KMS-11 (cell line): ENCODE measurements around the gene UBE2E3.

Experiments used
- H2AFZ ChIP-seq: fragments of 200-600 bp; sonication (generic); 2 replicates; pipeline ENCODE4 v1.6.1; 2016; ENCODE audit warnings: antibody characterized with exemption, mixed run types, low read depth
- H3K27ac ChIP-seq: fragments of 200-600 bp; sonication (generic); 2 replicates; pipeline ENCODE4 v1.6.1; 2016; ENCODE audit warnings: mild to moderate bottlenecking, mixed run types
- H3K27me3 ChIP-seq: fragments of 200-600 bp; sonication (generic); 2 replicates; pipeline ENCODE4 v1.6.1; 2017; ENCODE audit warnings: mild to moderate bottlenecking, low read depth, mixed run types, moderate library complexity; ENCODE audit not compliant: insufficient read depth
- H3K36me3 ChIP-seq: fragments of 200-600 bp; sonication (generic); 2 replicates; pipeline ENCODE4 v1.6.1; 2017; ENCODE audit warnings: mild to moderate bottlenecking, mixed run types; ENCODE audit not compliant: insufficient read depth
- H3K4me1 ChIP-seq: fragments of 200-600 bp; sonication (generic); 2 replicates; pipeline ENCODE4 v1.6.1; 2016; ENCODE audit warnings: mild to moderate bottlenecking, low read depth, mixed run types; ENCODE audit not compliant: poor library complexity, severe bottlenecking
- H3K4me2 ChIP-seq: fragments of 200-600 bp; sonication (generic); 2 replicates; pipeline ENCODE4 v1.7.0; 2016; ENCODE audit warnings: mild to moderate bottlenecking, mixed run types
- H3K4me3 ChIP-seq: fragments of 200-600 bp; sonication (generic); IDR thresholded peaks from 2 replicates; pipeline ENCODE4 v1.6.1; 2017; ENCODE audit warnings: low read depth, low read length, mixed read lengths; ENCODE audit not compliant: insufficient read depth
- H3K79me2 ChIP-seq: fragments of 200-600 bp; sonication (generic); 2 replicates; pipeline ENCODE4 v1.6.1; 2016; ENCODE audit warnings: low read depth, mixed run types; ENCODE audit not compliant: insufficient read depth
- H3K9ac ChIP-seq: fragments of 200-600 bp; sonication (generic); 2 replicates; pipeline ENCODE4 v1.6.1; 2016; ENCODE audit warnings: mild to moderate bottlenecking, mixed run types
- H4K20me1 ChIP-seq: fragments of 200-600 bp; sonication (generic); 2 replicates; pipeline ENCODE4 v1.6.1; 2016; ENCODE audit warnings: mild to moderate bottlenecking, mixed run types; ENCODE audit not compliant: insufficient read depth
- TF ChIP-seq, protein P1 (sequence below): fragments of 200-600 bp; sonication (generic); conservative IDR thresholded peaks from 2 replicates; pipeline ENCODE4 v1.6.1; 2017; ENCODE audit warnings: low read depth, mild to moderate bottlenecking, antibody characterized with exemption, low read length, moderate library complexity, mixed read lengths

The UBE2E3 gene

DNA sequence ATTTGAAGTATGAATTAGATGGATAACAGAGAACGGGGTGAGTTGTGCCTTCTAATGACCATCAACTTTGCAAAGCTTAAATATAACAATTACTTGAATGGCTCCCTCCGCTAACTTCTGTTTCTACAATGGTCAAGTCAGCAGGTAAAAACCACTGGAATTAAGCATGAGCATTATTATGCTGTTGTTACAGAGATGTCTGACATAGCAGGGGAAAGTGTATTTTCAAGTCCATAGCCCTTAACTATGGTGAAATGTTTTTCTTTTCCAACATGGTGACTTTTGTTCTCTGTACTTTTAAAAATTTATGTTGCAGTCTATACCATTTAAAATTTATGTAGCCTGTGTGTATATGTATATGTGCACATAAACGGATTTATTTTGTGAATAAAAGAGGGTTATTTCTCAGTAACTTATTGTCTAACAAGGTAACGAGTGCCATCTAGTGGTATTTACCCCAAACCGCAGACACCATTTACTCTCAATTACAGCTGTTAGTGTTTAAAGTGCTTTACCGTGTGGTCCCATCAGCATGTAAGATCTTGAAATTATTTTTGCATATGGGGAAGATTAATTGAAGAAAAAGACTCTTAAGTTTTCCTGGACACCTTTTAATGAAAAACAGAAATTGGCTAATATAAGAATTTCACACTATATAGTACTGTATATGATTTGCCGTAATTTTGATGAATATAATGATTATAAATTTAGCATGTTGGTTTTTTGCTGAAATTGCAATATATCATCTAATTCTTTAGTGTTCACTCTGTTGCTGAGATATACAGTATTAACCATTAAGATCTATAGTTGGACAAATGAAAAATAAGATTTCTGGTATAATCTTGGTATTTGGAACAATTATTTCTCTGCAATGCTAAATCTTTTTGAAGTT lies 78.2 kb downstream of the UBE2E3 start:
- H4K20me1 ChIP-seq, result no peaks in the 10 kb centered on the region
- no peaks in the 10 kb centered on the region for H3K27me3 ChIP-seq
- TF ChIP-seq, protein P1, sequence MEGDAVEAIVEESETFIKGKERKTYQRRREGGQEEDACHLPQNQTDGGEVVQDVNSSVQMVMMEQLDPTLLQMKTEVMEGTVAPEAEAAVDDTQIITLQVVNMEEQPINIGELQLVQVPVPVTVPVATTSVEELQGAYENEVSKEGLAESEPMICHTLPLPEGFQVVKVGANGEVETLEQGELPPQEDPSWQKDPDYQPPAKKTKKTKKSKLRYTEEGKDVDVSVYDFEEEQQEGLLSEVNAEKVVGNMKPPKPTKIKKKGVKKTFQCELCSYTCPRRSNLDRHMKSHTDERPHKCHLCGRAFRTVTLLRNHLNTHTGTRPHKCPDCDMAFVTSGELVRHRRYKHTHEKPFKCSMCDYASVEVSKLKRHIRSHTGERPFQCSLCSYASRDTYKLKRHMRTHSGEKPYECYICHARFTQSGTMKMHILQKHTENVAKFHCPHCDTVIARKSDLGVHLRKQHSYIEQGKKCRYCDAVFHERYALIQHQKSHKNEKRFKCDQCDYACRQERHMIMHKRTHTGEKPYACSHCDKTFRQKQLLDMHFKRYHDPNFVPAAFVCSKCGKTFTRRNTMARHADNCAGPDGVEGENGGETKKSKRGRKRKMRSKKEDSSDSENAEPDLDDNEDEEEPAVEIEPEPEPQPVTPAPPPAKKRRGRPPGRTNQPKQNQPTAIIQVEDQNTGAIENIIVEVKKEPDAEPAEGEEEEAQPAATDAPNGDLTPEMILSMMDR, result peak; percentile 92
- H3K36me3 ChIP-seq, result no peaks in the 10 kb centered on the region
- peaks cover 5% of the 10 kb centered on the region for H3K4me1 ChIP-seq
- H3K9ac ChIP-seq, result no peak overlapping the region
- H3K79me2 ChIP-seq, result peaks cover 14% of the 10 kb centered on the region; the same call in 1 of the 2 replicates
- no peak overlapping the region for H3K4me3 ChIP-seq
- no peak overlapping the region for H3K27ac ChIP-seq
- no peak overlapping the region for H2AFZ ChIP-seq
- H3K4me2 ChIP-seq, result no peak overlapping the region

DNA sequence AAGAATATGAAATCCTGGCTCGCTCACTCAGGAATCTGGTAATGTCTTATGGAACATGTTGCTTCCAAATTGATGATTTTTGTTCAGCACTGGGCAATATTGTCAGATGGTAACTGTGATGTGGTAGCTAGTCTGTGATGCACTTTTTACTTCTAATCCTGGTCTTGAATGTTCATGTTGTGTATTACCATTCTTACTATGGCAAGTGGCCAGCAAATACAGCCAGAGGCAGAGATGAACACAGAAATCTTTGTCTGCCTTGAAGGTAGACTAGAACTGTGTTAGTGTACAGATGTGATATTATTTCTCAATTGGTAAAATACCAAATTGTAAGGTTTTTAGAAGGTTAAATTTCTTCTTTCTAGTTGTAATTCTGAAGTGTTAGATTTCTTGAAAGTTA lies 83.3 kb downstream of the UBE2E3 start:
- Histone ChIP-seq H4K20me1 (no peaks in the 10 kb centered on the region), H3K4me3 (no peak overlapping the region), H3K4me1 (peaks cover 6% of the 10 kb centered on the region), H2AFZ (no peak overlapping the region), H3K27ac (no peak overlapping the region), H3K79me2 (no peaks in the 10 kb centered on the region), H3K9ac (no peak overlapping the region), H3K36me3 (no peaks in the 10 kb centered on the region), H3K27me3 (no peaks in the 10 kb centered on the region), H3K4me2 (no peak overlapping the region)
- TF ChIP-seq, protein P1, result no peak

DNA sequence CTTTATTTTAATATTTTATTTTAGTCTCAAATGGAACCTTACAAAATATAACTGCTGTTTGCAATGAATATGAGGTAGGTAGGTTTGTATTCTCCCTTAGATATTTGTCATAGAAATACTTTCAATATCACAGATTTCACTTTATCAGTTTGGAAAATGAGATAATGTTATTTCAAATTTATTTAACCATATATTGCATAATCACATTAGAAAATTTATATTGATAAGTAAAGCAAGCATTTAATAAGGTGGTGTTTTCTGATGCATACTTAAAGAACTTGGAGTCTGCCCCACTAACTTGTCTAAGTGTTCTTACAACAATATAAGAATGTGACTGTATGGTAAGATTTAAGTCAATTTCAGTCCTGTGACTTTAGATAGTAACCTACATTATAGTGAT lies 85.1 kb downstream of the UBE2E3 start:
- no peaks in the 10 kb centered on the region for H4K20me1 ChIP-seq
- no peak overlapping the region for H3K27ac ChIP-seq
- H3K4me3 ChIP-seq, result no peak overlapping the region
- no peaks in the 10 kb centered on the region for H3K27me3 ChIP-seq
- TF ChIP-seq, protein P1, result no peak
- no peak overlapping the region for H3K9ac ChIP-seq
- no peak overlapping the region for H2AFZ ChIP-seq
- no peaks in the 10 kb centered on the region for H3K79me2 ChIP-seq
- H3K4me1 ChIP-seq, result peaks cover 11% of the 10 kb centered on the region
- no peak overlapping the region for H3K4me2 ChIP-seq
- no peaks in the 10 kb centered on the region for H3K36me3 ChIP-seq

DNA sequence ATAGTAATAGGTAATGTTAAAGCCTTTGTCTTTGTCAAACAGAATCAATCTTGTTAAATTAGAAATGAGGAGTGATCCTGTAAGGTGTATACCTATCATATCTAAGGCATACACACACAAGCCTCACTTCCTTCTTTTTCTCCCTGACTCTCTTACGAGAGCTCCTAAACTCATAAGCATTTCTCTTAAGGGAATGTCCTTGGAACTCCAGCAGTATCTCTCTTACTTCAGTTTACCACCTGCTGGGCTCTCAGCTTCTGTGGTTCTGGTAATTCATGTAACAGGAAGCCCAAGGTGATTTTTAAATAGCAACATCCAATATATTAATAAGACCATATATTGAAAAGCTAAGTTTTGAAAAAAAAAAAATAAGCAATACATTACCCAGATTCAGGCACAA lies 85.9 kb downstream of the UBE2E3 start:
- Histone ChIP-seq H3K27me3 (no peaks in the 10 kb centered on the region), H3K79me2 (no peaks in the 10 kb centered on the region), H4K20me1 (no peaks in the 10 kb centered on the region), H3K4me3 (no peak overlapping the region), H3K4me2 (no peak overlapping the region), H3K36me3 (no peaks in the 10 kb centered on the region), H3K4me1 (peaks cover 14% of the 10 kb centered on the region), H2AFZ (no peak overlapping the region), H3K27ac (no peak overlapping the region), H3K9ac (no peak overlapping the region)
- TF ChIP-seq, protein P1, result no peak
